Spleen (tissue), 7 donors: ENCODE results near the gene GMDS.

ENCODE experiments used
- POLR2AphosphoS5 ChIP-seq, 3 donors: sonication (generic); formaldehyde crosslinking; IDR thresholded peaks; one replicate each; pipeline ENCODE4 v1.5.1; 2017; ENCODE audit warnings: antibody characterized with exemption in 3 of 3
- TF ChIP-seq, protein P1 (sequence below), 11 experiments: fragments of 200-600 bp in 7 of 11; fragments of 450-650 bp in 4 of 11; sonication (generic) in 4 of 11; IDR thresholded peaks in 8 of 11; conservative IDR thresholded peaks in 3 of 11; 1 replicate in 7 of 11; 2 replicates in 4 of 11; pipeline versions ENCODE4 v1.4.0 to v1.8.0; 2016 to 2021; ENCODE audit warnings: antibody characterized with exemption in 11 of 11, inconsistent platforms in 4 of 11, mild to moderate bottlenecking in 1 of 11
- donor health status: DM: no; HTN: no; CAD: no; lungs with moderate emphysema.
- donor health status: DM: no; HTN: no; CAD: no.
- donor health status: DM: no; HTN: no; CAD: no.

DNA sequence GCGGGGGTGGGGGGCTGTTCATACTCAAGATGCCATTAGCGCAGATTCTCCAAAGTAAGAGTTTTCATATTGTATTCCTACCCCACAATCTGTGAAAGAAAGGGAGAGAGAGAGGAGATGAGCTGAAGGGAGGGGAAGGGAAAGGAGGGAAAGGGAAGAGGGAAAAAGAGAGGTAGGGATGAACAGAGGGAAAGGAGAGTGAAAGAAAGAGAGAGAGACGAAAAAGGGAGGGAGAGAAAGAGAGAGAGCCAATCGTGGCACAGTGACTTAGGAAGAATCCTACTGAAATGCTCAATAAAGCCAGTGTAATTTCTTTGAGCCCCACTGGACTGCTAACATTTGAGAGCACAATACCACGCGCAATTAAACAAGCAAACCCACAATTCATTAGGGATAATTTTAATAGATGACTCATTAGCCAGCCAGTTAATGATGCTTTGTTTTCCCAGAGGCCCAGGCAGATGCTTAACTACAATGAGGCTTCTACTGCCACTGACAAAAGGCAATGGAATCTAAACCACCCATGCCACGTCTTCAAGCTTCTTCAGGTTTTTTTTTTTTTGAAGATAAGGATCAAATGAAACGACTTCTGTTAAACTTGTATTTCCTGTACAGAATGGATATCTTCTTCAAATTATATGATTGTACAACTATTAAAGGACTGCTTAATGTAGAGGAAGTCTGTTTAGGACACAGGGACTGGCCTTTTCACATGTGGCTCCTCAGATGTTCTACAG, 328.9 kb downstream of the GMDS start:
- TF ChIP-seq, protein P1, sequence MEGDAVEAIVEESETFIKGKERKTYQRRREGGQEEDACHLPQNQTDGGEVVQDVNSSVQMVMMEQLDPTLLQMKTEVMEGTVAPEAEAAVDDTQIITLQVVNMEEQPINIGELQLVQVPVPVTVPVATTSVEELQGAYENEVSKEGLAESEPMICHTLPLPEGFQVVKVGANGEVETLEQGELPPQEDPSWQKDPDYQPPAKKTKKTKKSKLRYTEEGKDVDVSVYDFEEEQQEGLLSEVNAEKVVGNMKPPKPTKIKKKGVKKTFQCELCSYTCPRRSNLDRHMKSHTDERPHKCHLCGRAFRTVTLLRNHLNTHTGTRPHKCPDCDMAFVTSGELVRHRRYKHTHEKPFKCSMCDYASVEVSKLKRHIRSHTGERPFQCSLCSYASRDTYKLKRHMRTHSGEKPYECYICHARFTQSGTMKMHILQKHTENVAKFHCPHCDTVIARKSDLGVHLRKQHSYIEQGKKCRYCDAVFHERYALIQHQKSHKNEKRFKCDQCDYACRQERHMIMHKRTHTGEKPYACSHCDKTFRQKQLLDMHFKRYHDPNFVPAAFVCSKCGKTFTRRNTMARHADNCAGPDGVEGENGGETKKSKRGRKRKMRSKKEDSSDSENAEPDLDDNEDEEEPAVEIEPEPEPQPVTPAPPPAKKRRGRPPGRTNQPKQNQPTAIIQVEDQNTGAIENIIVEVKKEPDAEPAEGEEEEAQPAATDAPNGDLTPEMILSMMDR (IDR thresholded peaks at IDR 0.05 in 8 of 11, conservative IDR thresholded peaks at IDR 0.05 in 3 of 11), result no peak
- TF ChIP-seq POLR2AphosphoS5 (IDR thresholded peaks at IDR 0.05), result no peak
